Ectodermal cell (in vitro differentiated cells): ENCODE data around the gene TMEM266.

ENCODE experiments used
- H3K27ac ChIP-seq: 2 replicates; pipeline ENCODE4 v1.7.0; 2013; ENCODE audit warnings: mild to moderate bottlenecking, low read depth, low read length; ENCODE audit not compliant: insufficient read depth, poor library complexity, severe bottlenecking
- H3K27me3 ChIP-seq: 2 replicates; pipeline ENCODE4 v1.7.0; 2013; ENCODE audit warnings: mild to moderate bottlenecking, low read length; ENCODE audit not compliant: insufficient read depth, control insufficient read depth, poor library complexity, severe bottlenecking
- H3K36me3 ChIP-seq: one replicate; pipeline ENCODE4 v1.7.0; 2013; ENCODE audit warnings: low read length; ENCODE audit not compliant: control insufficient read depth, insufficient read depth
- H3K4me1 ChIP-seq: one replicate; pipeline ENCODE4 v1.7.0; 2013; ENCODE audit warnings: low read length; ENCODE audit not compliant: control insufficient read depth, insufficient read depth
- H3K4me3 ChIP-seq: 2 replicates; pipeline ENCODE4 v1.7.0; 2013; ENCODE audit warnings: low read depth, low read length, control low read depth; ENCODE audit not compliant: insufficient read depth
- H3K9me3 ChIP-seq: 2 replicates; pipeline ENCODE4 v1.7.0; 2013; ENCODE audit warnings: mild to moderate bottlenecking, low read length, moderate library complexity; ENCODE audit not compliant: control insufficient read depth
- WGBS, 2 experiments: methylation state at CpG; one replicate each; pipeline ENCODE4 v1.1.7; 2013; ENCODE audit warnings: missing lambda C conversion rate in 2 of 2; 5-methylcytosine and 5-hydroxymethylcytosine counted together

Gene TMEM266

DNA sequence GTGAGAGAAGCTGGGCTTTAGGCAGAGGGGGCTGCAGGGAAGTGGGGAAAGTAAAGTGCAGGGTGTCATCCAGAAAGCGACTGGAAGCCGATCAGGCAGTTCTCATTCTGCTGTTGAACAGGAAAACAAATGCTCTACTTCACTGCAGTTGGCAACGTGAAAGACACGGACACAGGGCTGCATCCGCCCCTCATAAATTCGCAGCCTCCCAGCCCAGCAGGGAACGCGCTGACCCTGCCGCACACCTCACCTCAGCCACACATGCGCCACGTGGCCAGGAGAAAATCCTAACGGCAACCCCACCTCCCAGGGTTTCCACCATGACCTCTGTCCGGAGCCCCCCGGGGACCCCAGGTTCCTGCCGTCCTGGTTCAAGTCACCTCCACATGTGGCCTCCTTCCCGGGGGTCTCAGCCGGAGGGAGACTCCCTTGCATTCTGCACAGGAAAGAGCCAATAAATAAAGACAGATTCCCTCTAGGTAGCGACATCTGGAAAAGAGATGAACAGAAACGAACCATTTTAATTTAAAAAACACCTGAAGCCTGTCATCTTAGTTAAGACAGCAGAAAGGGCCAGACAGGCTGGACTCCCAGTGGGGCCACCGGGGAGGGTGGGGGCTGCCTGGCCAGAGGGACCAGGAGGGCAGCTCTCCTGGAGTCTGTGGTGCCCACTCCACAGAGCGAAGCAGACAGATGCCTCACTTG, 118.7 kb downstream of the TMEM266 start:
- H3K4me3 ChIP-seq, result no peak overlapping the region

DNA sequence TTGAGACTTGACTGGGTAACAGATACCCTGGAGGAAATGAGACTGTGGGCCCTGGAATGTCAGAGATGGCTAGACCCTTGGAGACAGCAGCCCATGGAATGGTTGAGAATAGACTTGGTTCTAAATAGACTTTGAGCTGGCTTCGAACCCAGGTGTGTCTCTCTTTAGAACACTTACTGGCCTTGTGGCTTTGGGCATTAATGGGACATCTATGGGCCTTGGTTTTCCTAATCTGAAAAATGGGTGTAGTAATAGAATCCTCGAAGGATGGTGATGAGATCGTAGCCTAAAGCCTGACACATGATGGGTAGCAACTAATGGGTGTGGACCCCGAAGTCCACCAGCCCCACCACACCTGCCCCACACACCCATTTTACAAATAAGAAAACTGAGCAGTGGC, 119.2 kb downstream of the TMEM266 start:
- WGBS, 2 experiments, result 95 to 97% methylated on average over 4 of the region's 4 CpGs
- Histone ChIP-seq H3K36me3 (no peaks in the 10 kb centered on the region), H3K4me3 (no peak overlapping the region), H3K4me1 (peaks cover 22% of the 10 kb centered on the region), H3K27ac (no peak overlapping the region), H3K27me3 (no peaks in the 10 kb centered on the region), H3K9me3 (no peaks in the 10 kb centered on the region)

More for the DNA sequence above, 118.7 kb downstream of the TMEM266 start:
- Histone ChIP-seq H3K36me3 (no peaks in the 10 kb centered on the region), H3K27ac (no peak overlapping the region), H3K4me1 (peaks cover 16% of the 10 kb centered on the region), H3K9me3 (no peaks in the 10 kb centered on the region), H3K27me3 (no peaks in the 10 kb centered on the region)
- WGBS, 2 experiments, result 87 to 88% methylated on average over 21 of the region's 21 CpGs

- Histone ChIP-seq H3K27me3 (no peaks in the 10 kb centered on the region), H3K36me3 (no peaks in the 10 kb centered on the region), H3K4me3 (no peak overlapping the region), H3K9me3 (no peaks in the 10 kb centered on the region), H3K27ac (no peak overlapping the region), H3K4me1 (peaks cover 28% of the 10 kb centered on the region)
- 89% methylated on average over 7 of the region's 7 CpGs for WGBS, 2 experiments
Observed at GRCh38 chr15:76180321-76180720, 120.5 kb downstream of the TMEM266 start.

- Histone ChIP-seq H3K9me3 (no peaks in the 10 kb centered on the region), H3K27me3 (no peaks in the 10 kb centered on the region), H3K27ac (no peak overlapping the region), H3K36me3 (no peaks in the 10 kb centered on the region), H3K4me3 (no peak overlapping the region), H3K4me1 (peaks cover 28% of the 10 kb centered on the region)
- WGBS, 2 experiments, result 93 to 96% methylated on average over 9 of the region's 9 CpGs
Observed at GRCh38 chr15:76181705-76182107, 121.9 kb downstream of the TMEM266 start.

DNA sequence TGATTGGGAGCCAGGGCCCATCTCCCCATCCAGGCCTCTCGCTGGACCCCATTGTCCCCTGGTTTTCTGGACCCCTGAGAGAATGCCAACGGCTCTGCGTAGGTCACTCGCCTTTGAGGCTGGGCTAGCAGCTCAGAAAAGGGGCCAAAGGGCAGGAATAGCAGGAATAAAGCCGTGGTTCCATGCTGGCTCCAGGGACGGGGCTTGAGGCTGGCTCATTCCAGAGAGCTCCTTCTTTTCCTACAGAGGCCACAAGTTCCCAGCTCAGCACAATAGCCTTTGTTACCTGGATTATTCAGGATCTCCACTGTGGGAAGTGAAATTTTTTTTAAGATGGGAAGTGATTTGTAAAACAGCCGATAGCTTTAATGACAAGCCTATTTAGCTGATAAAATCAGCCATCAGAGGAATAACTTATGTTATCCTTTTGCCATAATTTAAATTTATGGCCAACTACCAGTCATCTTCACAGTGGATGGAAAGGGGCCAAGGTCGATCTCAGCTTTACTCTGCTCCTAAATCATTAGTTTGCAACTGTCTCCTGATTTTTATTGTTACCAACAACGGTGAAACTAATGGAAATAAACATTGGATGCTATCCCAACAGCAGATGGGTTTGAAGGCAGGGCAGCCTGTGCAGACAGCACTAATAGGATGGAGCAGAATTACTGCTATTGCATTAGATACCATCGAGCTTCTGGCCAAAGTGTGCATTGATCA, 124.3 kb downstream of the TMEM266 start:
- H3K36me3 ChIP-seq, result no peaks in the 10 kb centered on the region
- H3K27me3 ChIP-seq, result peaks cover 2% of the 10 kb centered on the region
- H3K9me3 ChIP-seq, result no peaks in the 10 kb centered on the region
- WGBS, 2 experiments, result 74 to 76% methylated on average over 10 of the region's 10 CpGs
- H3K4me1 ChIP-seq, result peaks cover 13% of the 10 kb centered on the region
- H3K4me3 ChIP-seq, result no peak overlapping the region
- no peak overlapping the region for H3K27ac ChIP-seq

- H3K4me1 ChIP-seq, result peaks cover 13% of the 10 kb centered on the region
- no peaks in the 10 kb centered on the region for H3K9me3 ChIP-seq
- H3K27me3 ChIP-seq, result peaks cover 8% of the 10 kb centered on the region
- WGBS, 2 experiments, result 83 to 89% methylated on average over 13 of the region's 13 CpGs
- no peaks in the 10 kb centered on the region for H3K36me3 ChIP-seq
- H3K27ac ChIP-seq, result no peak overlapping the region
- no peak overlapping the region for H3K4me3 ChIP-seq
Observed at GRCh38 chr15:76184650-76185035, 124.9 kb downstream of the TMEM266 start.

DNA sequence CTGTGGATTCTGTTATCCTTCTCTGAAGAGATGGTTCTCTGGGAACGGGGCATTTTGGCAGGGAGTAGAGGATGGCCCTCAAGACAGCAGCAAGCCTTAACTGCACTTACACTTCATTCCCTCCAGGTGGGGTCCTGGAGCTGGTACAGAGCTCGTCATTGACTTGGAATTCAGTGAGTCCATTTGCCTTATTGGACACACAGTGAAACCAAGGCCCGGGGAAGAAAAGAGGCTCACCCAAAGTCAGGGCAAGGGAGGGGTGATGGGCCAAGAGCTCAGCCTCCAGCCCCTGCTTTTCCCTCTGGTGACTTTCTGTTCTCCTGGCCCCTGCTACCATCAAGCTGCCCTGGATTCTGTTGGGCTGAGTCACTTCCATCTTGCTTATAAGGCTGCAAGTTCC, 125.9 kb downstream of the TMEM266 start:
- Histone ChIP-seq H3K27me3 (peaks cover 19% of the 10 kb centered on the region), H3K4me1 (peaks cover 13% of the 10 kb centered on the region), H3K9me3 (no peaks in the 10 kb centered on the region), H3K4me3 (no peak overlapping the region), H3K36me3 (no peaks in the 10 kb centered on the region), H3K27ac (no peak overlapping the region)
- 53 to 61% methylated on average over 3 of the region's 3 CpGs for WGBS, 2 experiments

DNA sequence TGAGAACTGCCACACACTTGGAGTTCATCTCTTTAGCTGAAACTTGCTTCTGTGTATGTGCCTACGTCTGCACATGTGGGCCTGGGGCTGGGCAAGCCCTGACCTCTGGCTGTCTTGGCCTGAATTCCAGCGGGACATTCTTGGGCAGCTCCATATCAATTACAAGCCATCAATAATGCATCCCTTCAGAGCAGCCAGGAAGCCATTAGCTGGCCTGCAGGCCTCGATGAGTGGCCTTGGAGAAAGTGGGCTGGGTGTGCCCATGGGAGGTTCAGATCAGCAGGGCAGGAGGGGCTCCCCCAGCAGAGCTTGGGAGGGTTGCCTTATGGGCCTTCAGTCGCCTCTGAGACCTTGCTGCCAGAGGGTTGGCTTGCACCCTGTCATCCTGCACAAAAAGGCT, 127.4 kb downstream of the TMEM266 start:
- H3K4me3 ChIP-seq, result no peak overlapping the region
- WGBS, 2 experiments, result 89 to 92% methylated on average over 4 of the region's 4 CpGs
- H3K4me1 ChIP-seq, result peaks cover 13% of the 10 kb centered on the region
- H3K36me3 ChIP-seq, result no peaks in the 10 kb centered on the region
- H3K9me3 ChIP-seq, result no peaks in the 10 kb centered on the region
- H3K27ac ChIP-seq, result no peak overlapping the region
- peaks cover 19% of the 10 kb centered on the region for H3K27me3 ChIP-seq

GRCh38 chr15:76189106-76189505, 129.3 kb downstream of the TMEM266 start:
- WGBS, 2 experiments, result 85 to 90% methylated on average over 2 of the region's 2 CpGs
- no peak overlapping the region for H3K4me3 ChIP-seq
- no peak overlapping the region for H3K27ac ChIP-seq
- no peaks in the 10 kb centered on the region for H3K36me3 ChIP-seq
- H3K9me3 ChIP-seq, result no peaks in the 10 kb centered on the region
- H3K4me1 ChIP-seq, result peaks cover 5% of the 10 kb centered on the region
- H3K27me3 ChIP-seq, result peaks cover 19% of the 10 kb centered on the region

GRCh38 chr15:76190070-76190564, 130.3 kb downstream of the TMEM266 start:
- no peaks in the 10 kb centered on the region for H3K4me1 ChIP-seq

More at GRCh38 chr15:76190070-76190564, 130.3 kb downstream of the TMEM266 start:
- 81 to 85% methylated on average over 12 of the region's 12 CpGs for WGBS, 2 experiments
- Histone ChIP-seq H3K4me3 (no peak overlapping the region), H3K9me3 (no peaks in the 10 kb centered on the region), H3K27me3 (peaks cover 19% of the 10 kb centered on the region), H3K27ac (no peak overlapping the region), H3K36me3 (no peaks in the 10 kb centered on the region)
